K562 (cell line): ENCODE results near the gene CEP120. TPM values are rescaled to one million over a fixed set of nuclear protein-coding genes. Genes with fewer than 3 reads are reported as not detected.

Experiments used
- ASH1L ChIP-seq: fragments of 450-650 bp; IDR thresholded peaks from 2 replicates; pipeline ENCODE4 v1.6.1; 2018; ENCODE audit warnings: borderline replicate concordance, mild to moderate bottlenecking, low read depth; ENCODE audit not compliant: partially characterized antibody
- BRD4 ChIP-seq: fragments of 200-600 bp; sonication (generic); IDR thresholded peaks from 2 replicates; pipeline ENCODE4 v1.6.1; 2017; ENCODE audit warnings: inconsistent platforms
- DNMT1 ChIP-seq: fragments of 450-650 bp; IDR thresholded peaks from 2 replicates; pipeline ENCODE4 v1.6.1; 2016; ENCODE audit warnings: antibody characterized with exemption, mild to moderate bottlenecking
- EGR1 ChIP-seq: fragments of 450-650 bp; conservative IDR thresholded peaks from 2 replicates; pipeline ENCODE4 v1.6.1; 2017; ENCODE audit warnings: mild to moderate bottlenecking
- HNRNPLL ChIP-seq: fragments of 200-400 bp; formaldehyde crosslinking; IDR thresholded peaks from 2 replicates; pipeline ENCODE4 v1.6.1; 2017; ENCODE audit warnings: low read length, low read depth, mild to moderate bottlenecking; ENCODE audit not compliant: poor library complexity, severe bottlenecking
- HNRNPUL1 ChIP-seq: fragments of 200-400 bp; formaldehyde crosslinking; IDR thresholded peaks from 2 replicates; pipeline ENCODE4 v1.6.1; 2017; ENCODE audit warnings: low read length
- MTA1 ChIP-seq: fragments of 450-650 bp; IDR thresholded peaks from 2 replicates; pipeline ENCODE4 v1.6.1; 2017; ENCODE audit warnings: borderline replicate concordance
- NFIX ChIP-seq: fragments of 250-450 bp; sonication (Bioruptor Pico); IDR thresholded peaks from 2 replicates; pipeline ENCODE4 v1.4.0; 2020; ENCODE audit warnings: low read depth, mild to moderate bottlenecking, moderate library complexity
- NFXL1 ChIP-seq: fragments of 450-650 bp; formaldehyde crosslinking; IDR thresholded peaks from 2 replicates; pipeline ENCODE4 v1.4.0; 2021; ENCODE audit warnings: mild to moderate bottlenecking
- NR2C2 ChIP-seq, 2 experiments: fragments of 200-800 bp in 1 of 2; sonication (Bioruptor generic) in 1 of 2; sonication (generic) in 1 of 2; formaldehyde crosslinking in 1 of 2; IDR thresholded peaks; 2 replicates each; pipeline versions ENCODE4 v1.6.1 to v1.8.0; 2016 to 2022; ENCODE audit warnings: mild to moderate bottlenecking in 1 of 2, missing compliant biosample characterization in 1 of 2, missing genetic modification characterization in 1 of 2, missing genetic modification reagents in 1 of 2
- POLR2A ChIP-seq: fragments of 450-650 bp; conservative IDR thresholded peaks from 2 replicates; pipeline ENCODE4 v1.6.1; 2016
- TAF1 ChIP-seq: IDR thresholded peaks from 2 replicates; pipeline ENCODE4 v1.6.1; 2011; ENCODE audit warnings: mild to moderate bottlenecking, low read length, moderate library complexity; ENCODE audit not compliant: insufficient read depth, control insufficient read depth, severe bottlenecking; ENCODE audit errors: extremely low read depth
- XRCC4 ChIP-seq: IDR thresholded peaks from one replicate; pipeline ENCODE4 v1.6.1; 2011; ENCODE audit not compliant: insufficient read depth, insufficient read length; ENCODE audit errors: extremely low read depth
- ZBTB17 ChIP-seq: fragments of 450-650 bp; formaldehyde crosslinking; IDR thresholded peaks from 2 replicates; pipeline ENCODE4 v1.4.0; 2020; ENCODE audit warnings: mild to moderate bottlenecking
- ZFPM2 ChIP-seq: fragments of 250-450 bp; sonication (Bioruptor Pico); IDR thresholded peaks from 2 replicates; pipeline ENCODE4 v1.5.1; 2022; ENCODE audit warnings: mild to moderate bottlenecking
- ZNF282 ChIP-seq: sonication (generic); formaldehyde crosslinking; IDR thresholded peaks from 2 replicates; pipeline ENCODE4 v1.8.1; 2023; ENCODE audit warnings: missing genetic modification reagents
- ZNF764 ChIP-seq: fragments of 250-450 bp; sonication (Bioruptor Pico); IDR thresholded peaks from 2 replicates; pipeline ENCODE4 v1.4.0; 2020; ENCODE audit warnings: low read depth, mild to moderate bottlenecking, moderate library complexity
- ZNF780A ChIP-seq: fragments of 250-450 bp; sonication (Bioruptor Pico); IDR thresholded peaks from 2 replicates; pipeline ENCODE4 v1.5.0; 2021; ENCODE audit warnings: mild to moderate bottlenecking
- polyA plus RNA-seq, 8 experiments: library from polyadenylated mRNA; depleted of rRNA in 4 of 8; stranded (reverse) in 5 of 8; unstranded in 3 of 8; fragments of >200 nt; fragmentation: Nextera tagmentation in 2 of 8; fragmentation: Illumina TruSeq in 1 of 8; extraction: Ambion mirVana in 2 of 8; extraction: Trizol in 1 of 8; gene quantifications; 2 replicates each; pipeline versions ENCODE4 v1.2.1 to v1.2.3, GENCODE V29; 2011 to 2014; ENCODE audit warnings: inconsistent platforms in 1 of 8, missing spikeins in 1 of 8
- total RNA-seq, 7 experiments: library from RNA; depleted of rRNA in 6 of 7; stranded (reverse); fragments of >200 nt in 6 of 7; fragmentation: Illumina TruSeq in 2 of 7; extraction: Trizol in 2 of 7; gene quantifications; 2 replicates each; pipeline versions ENCODE4 v1.2.1 to v1.2.3, GENCODE V29; 2011 to 2021; ENCODE audit warnings: low replicate concordance in 1 of 7
- TF ChIP-seq, protein P1 (sequence below): fragments of 150-350 bp; conservative IDR thresholded peaks from 2 replicates; pipeline ENCODE4 v1.6.1; 2014; ENCODE audit warnings: low read length
- TF ChIP-seq, protein P2 (sequence below), 2 experiments: fragments of 450-650 bp in 1 of 2; IDR thresholded peaks; 2 replicates each; pipeline ENCODE4 v1.6.1; 2011 to 2017; ENCODE audit warnings: low read depth in 2 of 2, antibody characterized with exemption in 1 of 2, borderline replicate concordance in 1 of 2, low read length in 1 of 2, mild to moderate bottlenecking in 1 of 2, mixed read lengths in 1 of 2; ENCODE audit not compliant: control insufficient read depth in 1 of 2
- TF ChIP-seq, protein P3 (sequence below): sonication (generic); formaldehyde crosslinking; IDR thresholded peaks from 2 replicates; pipeline ENCODE4 v1.8.0; 2022; ENCODE audit warnings: mild to moderate bottlenecking, low read depth, missing genetic modification reagents

The CEP120 gene
- total and polyA plus RNA-seq, 9 of the 15 experiments (the other 6 are each of a cell fraction or from before 2014, with no cell fraction given): 3.3 to 24.9 (median 14.4) TPM

DNA sequence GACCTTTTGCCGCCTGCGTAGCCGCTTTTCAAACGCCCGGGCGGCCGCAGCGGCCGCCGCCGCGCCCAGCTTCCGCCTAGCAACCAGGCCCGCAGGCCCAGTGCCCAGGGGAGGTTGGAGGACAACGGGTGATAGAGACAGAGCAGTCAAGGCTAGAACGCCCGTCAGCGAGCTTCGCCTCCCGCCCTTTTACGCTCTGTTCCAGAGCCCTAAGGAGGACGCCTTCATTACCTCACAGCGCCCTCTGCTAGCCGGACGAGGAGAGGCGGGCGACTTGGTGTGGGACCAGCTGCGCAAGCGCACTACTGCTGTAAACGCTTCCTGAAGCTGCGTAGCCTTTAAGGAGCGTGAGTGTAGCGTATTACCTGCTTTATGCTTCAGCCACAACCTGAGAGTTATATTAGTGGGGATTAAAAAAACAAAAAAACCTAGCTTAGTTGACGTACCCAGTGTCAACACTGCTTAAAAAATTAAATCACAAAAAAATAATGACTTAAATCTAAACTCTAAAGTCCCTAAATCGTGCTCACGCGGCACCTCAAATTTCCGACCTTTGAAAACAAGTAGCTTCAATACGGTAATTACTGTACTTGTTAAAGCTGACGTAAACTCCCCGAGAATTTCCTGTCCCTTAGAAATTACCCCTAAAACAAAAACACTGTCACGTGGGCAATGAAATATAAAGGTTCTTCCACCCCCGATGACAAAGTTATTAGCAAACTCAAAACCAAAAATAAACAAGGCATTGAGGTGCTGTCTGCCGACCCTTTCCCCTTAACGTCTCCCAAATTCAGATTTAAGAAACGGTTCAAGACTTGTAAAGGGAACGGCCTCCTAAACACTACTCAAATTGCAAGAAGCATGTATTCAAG lies at the start of gene CEP120 (continued):
- TF ChIP-seq, protein P1, sequence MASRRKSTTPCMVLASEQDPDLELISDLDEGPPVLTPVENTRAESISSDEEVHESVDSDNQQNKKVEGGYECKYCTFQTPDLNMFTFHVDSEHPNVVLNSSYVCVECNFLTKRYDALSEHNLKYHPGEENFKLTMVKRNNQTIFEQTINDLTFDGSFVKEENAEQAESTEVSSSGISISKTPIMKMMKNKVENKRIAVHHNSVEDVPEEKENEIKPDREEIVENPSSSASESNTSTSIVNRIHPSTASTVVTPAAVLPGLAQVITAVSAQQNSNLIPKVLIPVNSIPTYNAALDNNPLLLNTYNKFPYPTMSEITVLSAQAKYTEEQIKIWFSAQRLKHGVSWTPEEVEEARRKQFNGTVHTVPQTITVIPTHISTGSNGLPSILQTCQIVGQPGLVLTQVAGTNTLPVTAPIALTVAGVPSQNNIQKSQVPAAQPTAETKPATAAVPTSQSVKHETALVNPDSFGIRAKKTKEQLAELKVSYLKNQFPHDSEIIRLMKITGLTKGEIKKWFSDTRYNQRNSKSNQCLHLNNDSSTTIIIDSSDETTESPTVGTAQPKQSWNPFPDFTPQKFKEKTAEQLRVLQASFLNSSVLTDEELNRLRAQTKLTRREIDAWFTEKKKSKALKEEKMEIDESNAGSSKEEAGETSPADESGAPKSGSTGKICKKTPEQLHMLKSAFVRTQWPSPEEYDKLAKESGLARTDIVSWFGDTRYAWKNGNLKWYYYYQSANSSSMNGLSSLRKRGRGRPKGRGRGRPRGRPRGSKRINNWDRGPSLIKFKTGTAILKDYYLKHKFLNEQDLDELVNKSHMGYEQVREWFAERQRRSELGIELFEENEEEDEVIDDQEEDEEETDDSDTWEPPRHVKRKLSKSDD: peak; percentile 64; the same call in 1 of the 2 replicates
- TF ChIP-seq HNRNPUL1: no peak
- TF ChIP-seq BRD4: no peak
- TF ChIP-seq, protein P2, sequence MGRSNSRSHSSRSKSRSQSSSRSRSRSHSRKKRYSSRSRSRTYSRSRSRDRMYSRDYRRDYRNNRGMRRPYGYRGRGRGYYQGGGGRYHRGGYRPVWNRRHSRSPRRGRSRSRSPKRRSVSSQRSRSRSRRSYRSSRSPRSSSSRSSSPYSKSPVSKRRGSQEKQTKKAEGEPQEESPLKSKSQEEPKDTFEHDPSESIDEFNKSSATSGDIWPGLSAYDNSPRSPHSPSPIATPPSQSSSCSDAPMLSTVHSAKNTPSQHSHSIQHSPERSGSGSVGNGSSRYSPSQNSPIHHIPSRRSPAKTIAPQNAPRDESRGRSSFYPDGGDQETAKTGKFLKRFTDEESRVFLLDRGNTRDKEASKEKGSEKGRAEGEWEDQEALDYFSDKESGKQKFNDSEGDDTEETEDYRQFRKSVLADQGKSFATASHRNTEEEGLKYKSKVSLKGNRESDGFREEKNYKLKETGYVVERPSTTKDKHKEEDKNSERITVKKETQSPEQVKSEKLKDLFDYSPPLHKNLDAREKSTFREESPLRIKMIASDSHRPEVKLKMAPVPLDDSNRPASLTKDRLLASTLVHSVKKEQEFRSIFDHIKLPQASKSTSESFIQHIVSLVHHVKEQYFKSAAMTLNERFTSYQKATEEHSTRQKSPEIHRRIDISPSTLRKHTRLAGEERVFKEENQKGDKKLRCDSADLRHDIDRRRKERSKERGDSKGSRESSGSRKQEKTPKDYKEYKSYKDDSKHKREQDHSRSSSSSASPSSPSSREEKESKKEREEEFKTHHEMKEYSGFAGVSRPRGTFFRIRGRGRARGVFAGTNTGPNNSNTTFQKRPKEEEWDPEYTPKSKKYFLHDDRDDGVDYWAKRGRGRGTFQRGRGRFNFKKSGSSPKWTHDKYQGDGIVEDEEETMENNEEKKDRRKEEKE (IDR thresholded peaks at IDR 0.05; ENCODE audit: borderline replicate concordance in 1 of 2, control insufficient read depth in 1 of 2, low read depth in 2 of 2, low read length in 1 of 2): peak in 1 of 2 experiments; percentile 67; a peak in 1 of 4 replicates
- TF ChIP-seq NFXL1: no peak
- peak; percentile 86 for TF ChIP-seq POLR2A
- no peak for TF ChIP-seq ZBTB17 (CRISPR knock-in tag)
- no peak for TF ChIP-seq NFIX
- TF ChIP-seq, protein P3, sequence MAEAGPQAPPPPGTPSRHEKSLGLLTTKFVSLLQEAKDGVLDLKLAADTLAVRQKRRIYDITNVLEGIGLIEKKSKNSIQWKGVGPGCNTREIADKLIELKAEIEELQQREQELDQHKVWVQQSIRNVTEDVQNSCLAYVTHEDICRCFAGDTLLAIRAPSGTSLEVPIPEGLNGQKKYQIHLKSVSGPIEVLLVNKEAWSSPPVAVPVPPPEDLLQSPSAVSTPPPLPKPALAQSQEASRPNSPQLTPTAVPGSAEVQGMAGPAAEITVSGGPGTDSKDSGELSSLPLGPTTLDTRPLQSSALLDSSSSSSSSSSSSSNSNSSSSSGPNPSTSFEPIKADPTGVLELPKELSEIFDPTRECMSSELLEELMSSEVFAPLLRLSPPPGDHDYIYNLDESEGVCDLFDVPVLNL: 0 out of 2 replicates have a peak, but pooled peaks have one; percentile 66
- TF ChIP-seq DNMT1: no peak
- no peak for TF ChIP-seq ZNF282 (CRISPR knock-in tag)
- peak; percentile 33 for TF ChIP-seq ASH1L
- TF ChIP-seq MTA1: no peak
- no peak for TF ChIP-seq XRCC4
- no peak for TF ChIP-seq EGR1
- no peak for TF ChIP-seq ZNF764
- TF ChIP-seq ZFPM2 (CRISPR knock-in tag): no peak
- TF ChIP-seq ZNF780A (CRISPR knock-in tag): no peak
- peak; percentile 95 for TF ChIP-seq HNRNPLL
- no peak for TF ChIP-seq NR2C2 (CRISPR knock-in tag; IDR thresholded peaks at IDR 0.05)
- TF ChIP-seq NR2C2 (tag; IDR thresholded peaks at IDR 0.05): peak; percentile 68; the same call in 1 of the 2 replicates
- peak; percentile 84 for TF ChIP-seq TAF1
